ENCODE results near the gene HDAC1.
A peak's percentile ranks its signal among the peaks of the same experiment; 100 is the strongest.
"Not testable (repeated sequence)": the region's sequence is repeated elsewhere in the genome, so short reads cannot be mapped to it uniquely, and the experiment has no call there.

HDAC1 gene

DNA sequence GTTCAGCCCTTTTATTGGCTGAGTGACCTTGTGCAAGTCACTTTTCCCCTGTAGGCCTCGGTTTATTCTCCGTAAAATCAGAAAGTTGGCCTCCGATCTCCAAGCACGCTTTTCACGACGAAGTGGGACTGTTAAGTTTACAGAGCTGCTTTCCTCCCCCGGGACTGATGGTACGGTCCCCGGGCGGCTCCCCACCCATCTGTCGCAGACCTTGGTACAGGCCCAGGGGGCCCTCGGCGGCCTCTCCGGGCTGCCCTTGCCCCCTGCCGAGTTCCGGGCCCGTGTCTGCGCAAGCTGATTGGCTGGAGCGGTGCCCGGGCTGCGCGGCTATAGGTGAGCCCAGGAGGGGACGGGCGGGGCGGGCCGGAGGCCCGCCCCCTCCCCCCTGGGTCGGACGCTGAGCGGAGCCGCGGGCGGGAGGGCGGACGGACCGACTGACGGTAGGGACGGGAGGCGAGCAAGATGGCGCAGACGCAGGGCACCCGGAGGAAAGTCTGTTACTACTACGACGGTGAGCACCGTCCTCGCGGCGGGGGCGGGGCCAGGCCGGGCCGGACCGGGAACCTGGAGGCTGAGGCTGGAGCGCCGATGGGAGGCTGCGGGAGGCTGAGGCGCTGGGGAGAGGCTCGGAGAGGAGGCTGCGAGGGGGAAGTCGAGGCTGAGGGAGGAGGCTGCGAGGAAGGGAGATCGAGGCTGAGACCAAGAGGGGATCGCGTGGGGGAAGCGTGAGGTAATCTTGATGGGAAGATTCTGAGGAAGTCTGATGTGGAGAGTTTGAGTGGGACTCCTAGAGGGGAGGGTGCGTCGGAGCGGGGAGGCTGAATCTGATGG is at the start of gene HDAC1:
TSS of gene HDAC1 (plus strand) at position 376 of the 831 bp plus-strand sequence. CDS start at position 463, 87 bp downstream.
- peak; percentile 89 for DNase-seq (ENCODE audit: low read depth)

DNA sequence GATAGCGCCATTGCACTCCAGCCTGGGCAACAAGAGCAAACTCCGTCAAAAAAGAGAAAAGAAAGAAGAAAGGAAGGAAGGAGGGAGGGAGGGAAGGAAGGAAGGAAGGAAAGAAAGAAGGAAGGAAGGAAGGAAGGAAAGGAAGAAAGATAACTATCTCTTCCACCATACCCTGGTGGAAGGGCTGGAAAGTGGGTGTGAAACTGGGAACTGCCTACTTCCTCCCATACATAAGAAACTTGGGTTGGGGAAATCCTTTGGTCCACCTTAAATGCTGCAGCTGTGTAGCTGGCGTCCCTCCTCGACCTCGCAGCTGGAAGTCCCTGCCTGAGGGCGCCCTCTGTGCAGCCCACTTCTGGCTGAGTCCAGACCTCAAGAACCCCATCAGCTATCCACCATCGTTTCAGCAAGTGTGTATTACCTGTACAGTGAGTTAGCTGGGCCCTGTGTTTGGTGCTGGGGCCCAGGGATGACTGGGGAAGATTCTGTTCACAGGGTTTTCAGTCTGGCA is 49.5 kb upstream of the HDAC1 start:
- DNase-seq (ENCODE audit: low read depth) = no peak

DNA sequence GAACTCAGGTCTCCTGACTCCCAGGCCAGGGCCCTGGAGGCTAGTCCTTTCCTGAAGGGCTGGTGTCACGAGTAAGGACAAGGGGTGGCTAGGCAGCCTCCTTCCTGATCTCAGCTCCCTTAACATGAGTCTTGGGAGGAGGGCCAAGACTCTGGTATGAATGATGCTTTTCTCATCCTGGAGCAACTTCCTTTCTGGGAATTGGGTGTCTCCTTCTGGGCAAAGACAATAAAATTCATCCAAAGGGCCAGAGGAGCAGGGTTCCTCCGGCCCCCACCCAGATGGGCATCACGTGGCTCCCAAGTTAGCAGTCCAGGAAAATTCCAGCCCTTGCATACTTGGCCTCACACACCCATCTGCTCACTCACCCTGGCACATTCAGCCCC is 45.0 kb upstream of the HDAC1 start, which contains the start of gene FAM167B:
TSS of gene FAM167B (plus strand) at position 335 of the 386 bp plus-strand sequence. CDS start 200 bp downstream, outside the sequence.
- no peak for DNase-seq (ENCODE audit: low read depth)

DNA sequence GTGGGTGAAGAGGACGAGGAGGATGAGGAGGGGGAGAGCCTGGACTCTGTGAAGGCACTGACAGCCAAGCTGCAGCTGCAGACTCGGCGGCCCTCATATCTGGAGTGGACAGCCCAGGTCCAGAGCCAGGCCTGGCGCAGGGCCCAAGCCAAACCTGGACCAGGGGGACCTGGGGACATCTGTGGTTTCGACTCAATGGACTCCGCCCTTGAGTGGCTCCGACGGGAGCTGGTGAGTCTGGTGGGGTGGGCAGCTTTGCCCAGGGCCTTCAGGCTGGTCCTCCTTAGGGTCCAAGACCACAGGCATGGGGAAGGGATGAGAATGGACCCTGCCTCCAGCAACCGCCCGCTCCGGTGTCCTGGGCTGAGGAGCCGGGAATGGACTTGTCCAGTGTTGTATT is 44.4 kb upstream of the HDAC1 start:
- no peak for DNase-seq (ENCODE audit: low read depth)

DNA sequence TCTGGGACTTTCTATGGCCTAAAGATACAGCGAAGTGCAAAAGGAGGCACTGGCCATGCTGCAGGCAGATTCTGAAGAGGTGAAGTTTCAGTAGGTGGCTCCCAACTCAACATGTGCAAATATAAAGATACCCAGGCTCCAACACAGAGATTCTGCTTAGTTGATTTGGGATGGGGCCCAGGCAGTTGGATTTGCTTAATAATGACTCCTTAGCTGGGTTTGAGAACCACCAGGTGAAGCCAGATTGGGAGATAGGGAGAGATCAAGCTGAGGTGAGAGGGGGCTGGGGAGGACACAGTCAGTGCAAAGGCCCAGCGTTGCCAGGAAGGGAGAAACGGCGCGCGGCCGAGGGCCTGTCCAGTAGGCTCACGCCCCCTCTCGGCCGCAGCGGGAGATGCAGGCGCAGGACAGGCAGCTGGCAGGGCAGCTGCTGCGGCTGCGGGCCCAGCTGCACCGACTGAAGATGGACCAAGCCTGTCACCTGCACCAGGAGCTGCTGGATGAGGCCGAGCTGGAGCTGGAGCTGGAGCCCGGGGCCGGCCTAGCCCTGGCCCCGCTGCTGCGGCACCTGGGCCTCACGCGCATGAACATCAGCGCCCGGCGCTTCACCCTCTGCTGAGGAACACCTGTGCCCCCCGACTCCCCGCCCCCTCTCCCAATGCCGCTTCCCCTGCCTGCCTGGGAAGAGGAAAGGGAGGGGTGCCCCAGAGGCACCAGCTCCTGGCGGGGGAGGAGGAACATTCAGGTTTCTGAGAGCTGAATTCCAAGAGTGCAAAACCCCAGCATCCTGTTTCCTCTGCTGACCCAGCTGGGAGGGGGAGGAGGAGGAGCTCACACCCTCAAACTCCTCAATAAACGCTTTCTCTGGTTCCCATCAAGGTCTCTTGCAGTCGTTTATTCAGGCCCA is 43.6 kb upstream of the HDAC1 start:
- DNase-seq (ENCODE audit: low read depth) = peak; percentile 66

DNA sequence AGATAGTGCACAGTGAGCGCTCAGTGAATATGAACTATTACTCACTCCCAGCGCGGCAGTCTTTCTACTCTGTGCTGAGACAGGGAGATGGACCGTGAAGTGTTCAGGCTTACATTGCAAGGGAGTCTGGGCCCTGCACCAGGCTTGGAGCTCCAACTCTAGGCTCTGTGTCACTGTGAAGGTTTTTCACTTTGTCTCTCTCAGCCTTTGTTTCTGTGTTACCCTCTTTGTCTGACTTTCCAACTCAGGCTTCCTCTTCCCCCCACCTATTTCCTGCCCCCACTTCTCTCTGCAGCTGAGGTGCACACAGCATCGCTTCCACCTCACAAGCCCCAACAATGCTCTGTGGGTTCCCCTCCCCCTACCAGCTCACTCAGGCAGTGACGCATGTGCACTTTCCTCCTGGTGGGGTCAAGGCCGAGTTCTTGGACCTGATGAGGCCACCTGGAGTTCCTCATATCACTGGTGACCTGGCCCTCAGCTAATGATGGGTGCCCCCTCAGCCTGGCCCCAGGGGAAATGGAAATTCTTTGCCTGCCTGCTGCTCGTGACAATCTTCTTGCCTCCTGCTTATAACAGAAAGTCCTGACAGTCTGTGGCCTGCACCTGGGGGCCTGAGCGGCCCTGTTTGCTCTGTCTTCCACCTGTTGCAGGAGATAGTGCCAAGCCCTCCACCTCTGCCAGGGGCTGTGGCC is 41.9 kb upstream of the HDAC1 start:
- DNase-seq (ENCODE audit: low read depth) = no peak

DNA sequence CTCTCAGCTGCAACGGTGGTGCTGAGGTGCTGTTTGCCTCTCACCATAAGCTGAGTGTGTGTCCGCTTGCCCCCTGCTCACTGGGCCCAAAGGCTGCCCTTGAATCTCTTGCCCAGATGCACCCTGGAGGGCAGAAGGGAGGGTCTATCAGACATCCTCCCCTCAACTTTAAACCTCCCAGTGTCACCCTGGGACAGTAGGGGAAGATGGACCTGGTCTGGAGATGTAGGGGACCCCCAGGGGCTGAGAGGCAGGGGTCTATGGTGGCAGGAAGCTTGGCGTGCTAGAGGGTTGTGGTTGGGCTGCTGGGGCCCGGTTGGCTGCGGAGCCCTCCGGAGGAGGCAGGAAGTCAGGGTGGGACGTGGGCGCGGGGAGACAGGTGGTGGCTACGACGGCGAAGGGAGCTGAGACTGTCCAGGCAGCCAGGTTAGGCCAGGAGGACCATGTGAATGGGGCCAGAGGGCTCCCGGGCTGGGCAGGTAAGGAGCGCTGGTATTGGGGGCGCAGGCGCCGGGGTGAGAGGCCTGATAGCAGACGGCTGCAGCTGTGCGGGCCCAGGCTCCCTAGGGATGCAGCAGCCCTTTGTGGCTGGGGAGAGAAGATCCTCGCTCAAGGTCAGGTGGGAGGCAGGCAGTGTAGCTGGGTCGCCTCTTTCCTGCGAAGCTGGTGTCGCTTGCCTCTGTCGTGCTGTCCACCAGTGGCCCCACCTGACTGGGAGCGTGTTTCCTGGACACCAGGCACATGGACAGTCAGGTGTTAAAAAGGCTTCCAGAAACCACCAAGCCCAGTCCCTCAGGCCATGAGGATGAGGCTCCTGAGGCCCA is 40.8 kb upstream of the HDAC1 start, which contains the start of gene LCK:
TSS of gene LCK (plus strand) at position 373 of the 824 bp plus-strand sequence. CDS start 23,065 bp downstream, outside the sequence.
- DNase-seq (ENCODE audit: low read depth) = peak; percentile 43

DNA sequence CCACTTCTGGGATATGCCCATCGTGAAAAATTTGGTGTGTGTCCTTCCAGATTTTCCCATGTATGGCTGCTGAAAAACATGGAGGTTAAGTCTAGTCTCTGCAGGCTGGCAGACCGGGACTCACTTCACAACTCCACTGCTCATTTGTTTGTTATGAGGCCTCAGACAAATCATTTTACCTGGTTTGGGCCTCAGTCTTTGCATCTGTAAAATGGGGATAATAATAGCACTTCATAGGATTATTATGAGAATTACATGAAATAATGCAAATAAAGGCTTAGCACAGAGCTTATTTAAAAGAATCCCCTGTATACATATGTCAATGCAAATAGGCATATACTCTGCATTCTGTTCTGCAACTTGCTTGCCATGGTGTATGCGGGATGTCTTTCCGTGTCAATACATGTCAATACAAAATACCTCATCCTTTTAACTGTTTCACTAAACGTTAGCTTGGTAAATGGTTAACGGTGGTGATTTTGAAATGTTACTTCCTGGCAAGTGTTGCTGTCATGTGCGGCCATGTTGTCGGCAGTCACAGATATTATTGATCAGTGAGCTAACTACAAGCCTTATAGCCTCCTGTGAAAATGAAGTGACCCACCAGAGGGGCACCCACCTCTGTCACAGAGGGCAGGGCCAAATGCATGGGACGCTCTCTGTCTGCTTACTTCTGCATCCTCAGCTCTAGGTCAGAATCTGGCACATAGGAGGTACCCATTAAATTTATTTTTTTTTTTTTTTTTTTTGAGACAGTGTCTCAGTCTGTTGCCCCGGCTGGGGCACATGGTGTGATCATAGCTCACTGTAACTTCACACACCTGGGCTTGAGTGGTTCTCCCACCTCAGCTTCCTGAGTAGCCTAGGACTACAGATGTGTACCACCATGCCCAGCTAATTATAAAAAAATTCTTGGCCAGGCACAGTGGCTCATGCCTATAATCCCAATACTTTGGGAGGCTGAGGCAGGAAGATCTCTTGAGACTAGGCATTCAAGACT is 36.5 kb upstream of the HDAC1 start:
- no peak for DNase-seq (ENCODE audit: low read depth)

DNA sequence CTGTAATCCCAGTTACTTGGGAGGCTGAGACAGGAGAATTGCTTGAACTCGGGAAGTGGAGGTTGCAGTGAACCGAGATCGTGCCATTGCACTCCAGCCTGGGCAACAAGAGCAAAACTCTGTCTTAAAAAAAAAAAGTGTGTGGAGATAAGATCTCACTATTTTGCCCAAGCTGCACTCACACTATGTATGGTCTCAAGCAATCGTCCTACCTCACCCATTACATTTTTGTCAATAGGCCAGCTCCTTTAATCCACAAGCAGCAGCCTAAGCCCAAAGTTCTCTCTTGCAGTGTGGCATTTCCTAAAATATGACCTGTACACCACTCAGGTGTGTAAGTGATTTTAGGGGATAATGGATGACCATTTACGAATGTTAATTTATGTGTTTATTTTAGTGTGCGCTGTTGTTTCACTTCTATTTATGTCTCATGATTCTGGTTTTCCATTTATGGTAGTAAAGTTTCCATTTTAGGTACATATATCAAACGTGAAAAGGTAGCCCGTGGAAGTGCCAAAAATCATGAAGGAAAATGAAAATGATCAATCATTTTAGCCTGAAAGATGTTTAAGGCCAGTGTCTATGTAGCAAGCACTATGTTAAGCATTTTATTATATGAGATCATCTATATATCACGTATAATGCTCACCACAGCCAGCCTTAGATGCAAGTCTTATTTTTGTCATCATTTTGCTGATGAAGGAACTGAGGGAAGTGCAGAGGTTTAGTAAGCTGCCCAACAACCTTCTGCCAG is 35.2 kb upstream of the HDAC1 start:
- no peak for DNase-seq (ENCODE audit: low read depth)

DNA sequence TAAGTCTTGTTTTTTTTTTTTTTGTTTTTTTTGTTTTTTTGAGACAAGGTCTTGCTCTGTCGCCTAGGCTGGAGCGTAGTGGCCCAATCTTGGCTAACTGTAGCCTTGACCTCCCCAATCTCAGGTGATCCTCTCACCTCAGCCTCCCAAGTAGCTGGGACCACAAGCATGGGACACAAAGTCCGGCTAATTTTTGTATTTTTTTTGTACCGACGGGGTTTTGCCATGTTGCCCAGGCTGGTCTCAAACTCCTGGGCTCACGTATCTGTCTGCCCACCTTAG is 34.7 kb upstream of the HDAC1 start:
- DNase-seq (ENCODE audit: low read depth) = no peak

DNA sequence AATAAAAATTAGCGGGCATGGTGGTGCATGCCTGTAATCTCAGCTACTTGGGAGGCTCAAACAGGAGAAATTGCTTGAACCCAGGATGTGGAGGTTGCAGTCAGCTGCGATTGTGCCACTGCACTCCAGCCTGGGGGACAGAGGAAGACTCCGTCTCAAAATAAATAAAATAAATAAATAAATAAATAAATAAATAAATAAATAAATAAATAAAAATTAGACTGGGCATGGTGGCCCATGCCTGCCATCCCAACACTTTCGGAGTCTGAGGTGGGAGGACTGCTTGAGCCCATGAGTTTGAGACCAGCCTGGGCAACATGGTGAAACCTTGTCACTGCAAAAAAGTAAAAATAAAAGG is 28.7 kb upstream of the HDAC1 start:
- DNase-seq (ENCODE audit: low read depth) = not testable (repeated sequence)

DNA sequence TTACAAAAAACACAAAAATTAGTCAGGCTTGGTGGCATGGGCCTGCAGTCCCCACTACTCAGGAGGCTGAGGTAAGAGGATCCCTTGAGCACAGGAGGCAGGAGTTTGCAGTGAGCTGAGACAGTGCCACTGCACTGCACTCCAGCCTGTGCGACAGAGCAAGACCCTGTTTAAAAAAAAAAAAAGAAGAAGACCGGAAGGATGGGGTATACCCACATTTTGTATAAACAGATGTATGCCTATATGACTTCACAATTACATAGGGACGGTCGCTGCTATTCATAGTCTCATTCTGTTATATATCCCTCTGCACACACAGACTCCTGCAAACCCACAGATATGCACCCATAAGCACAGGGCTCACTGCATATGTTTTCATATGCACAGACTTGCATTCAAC is 28.1 kb upstream of the HDAC1 start:
- DNase-seq (ENCODE audit: low read depth) = no peak

DNA sequence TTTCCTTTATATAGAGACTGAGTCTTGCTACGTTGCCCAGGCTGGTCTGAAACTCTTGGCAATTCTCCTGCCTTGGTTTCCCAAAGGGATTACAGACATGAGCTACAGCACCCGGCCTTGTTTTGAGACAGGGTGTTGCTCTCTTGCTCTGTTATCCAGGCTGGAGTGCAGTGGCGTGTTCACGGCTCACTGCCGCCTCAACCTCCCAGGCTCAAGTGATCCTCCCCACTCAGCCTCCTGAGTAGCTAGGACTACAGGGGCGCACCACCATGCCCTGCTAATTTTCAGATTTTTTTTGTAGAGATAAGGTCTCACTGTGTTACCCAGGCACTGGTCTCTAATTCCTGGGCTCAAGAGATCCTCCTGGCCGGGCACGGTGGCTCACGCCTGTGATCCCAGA is 26.0 kb upstream of the HDAC1 start:
- no peak for DNase-seq (ENCODE audit: low read depth)

DNA sequence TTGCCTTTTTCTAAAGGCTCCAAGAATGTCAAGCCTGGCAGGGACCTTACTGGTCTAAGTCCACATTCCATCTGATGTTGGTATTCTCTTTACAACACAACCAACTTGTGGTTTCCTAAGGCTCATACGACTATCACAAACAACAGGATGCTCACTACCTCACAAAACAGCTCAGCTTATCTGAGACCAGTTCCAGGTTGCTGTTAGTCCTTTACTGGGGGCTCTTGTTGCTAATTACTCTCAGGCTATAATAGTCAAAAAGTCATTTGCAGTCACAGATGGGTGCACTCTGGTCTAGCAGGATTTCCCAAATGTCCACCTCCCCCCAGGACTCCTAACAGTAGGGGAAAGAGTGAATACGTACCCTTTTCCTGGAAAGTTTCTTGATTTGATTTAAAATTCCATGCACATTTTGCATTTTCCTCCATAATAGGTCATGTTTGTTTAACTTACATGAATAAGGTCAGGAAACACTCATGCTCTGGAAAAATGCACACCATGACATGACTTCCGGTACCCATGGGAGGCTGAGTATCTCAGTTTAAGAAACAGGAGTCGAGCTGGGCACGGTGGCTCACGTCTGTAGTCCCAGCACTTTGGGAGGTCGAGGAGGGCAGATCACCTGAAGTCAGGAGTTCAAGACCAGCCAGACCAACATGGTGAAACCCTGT is 24.8 kb upstream of the HDAC1 start:
- no peak for DNase-seq (ENCODE audit: low read depth)

DNA sequence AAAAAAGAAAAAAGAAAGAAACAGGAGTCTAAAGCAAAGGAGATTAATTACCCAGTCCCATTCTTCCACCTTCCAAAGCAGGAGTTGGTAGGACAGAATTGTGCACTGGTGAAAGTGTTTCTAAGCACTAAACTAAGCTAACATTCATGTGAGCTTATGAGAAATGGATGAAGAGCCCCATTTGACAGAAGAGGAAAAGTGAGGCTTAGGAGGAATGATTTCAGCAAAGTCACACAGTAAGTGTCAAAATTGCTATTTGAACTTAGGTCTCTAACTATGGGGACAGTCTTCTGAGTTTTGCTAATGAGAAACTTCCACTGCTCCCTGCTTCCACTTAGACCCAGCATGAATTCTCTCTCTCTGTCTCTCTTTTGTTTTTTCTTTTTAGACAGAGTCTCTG is 22.1 kb upstream of the HDAC1 start:
- DNase-seq (ENCODE audit: low read depth) = no peak

DNA sequence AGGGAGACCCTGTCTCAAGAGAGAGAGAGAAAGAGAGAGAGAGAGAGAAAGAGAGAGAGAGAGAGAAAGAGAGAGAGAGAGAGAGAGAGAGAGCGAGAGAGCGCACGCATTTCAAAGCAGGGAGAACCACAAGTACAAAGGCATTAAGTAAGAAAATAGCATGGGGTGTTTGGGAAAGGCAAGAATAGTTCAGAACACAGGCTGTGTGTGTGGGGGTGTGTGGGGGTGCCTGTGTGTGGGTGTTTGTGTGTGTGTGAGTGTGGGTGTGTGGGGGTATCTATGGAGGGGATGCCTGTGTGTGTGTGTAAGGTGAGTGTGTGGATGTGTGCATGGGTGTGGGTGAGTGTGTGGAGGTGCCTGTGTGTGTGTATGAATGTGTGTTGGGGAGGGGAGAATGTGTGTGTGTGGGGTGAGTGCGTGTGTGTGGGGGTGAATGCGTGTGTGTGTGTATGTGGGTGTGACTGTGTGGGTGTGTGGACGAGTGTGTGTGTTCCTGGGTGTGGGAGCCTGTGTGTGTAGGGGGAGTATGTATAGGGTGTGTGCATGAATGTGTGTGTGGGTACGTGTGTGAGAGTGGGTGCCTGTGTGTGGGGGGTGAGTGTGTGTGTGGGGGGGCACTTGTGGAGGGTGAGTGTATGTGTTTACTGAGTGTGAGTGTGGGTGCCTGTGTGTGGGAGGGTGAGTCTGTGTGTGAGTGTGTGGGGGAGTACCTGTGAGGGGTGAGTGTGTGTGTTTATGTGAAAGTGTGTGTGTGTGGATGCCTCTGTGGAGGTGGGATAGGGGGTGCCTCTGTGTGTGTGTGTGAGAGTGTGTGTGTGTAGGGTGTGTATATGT is 19.1 kb upstream of the HDAC1 start:
- no peak for DNase-seq (ENCODE audit: low read depth)

DNA sequence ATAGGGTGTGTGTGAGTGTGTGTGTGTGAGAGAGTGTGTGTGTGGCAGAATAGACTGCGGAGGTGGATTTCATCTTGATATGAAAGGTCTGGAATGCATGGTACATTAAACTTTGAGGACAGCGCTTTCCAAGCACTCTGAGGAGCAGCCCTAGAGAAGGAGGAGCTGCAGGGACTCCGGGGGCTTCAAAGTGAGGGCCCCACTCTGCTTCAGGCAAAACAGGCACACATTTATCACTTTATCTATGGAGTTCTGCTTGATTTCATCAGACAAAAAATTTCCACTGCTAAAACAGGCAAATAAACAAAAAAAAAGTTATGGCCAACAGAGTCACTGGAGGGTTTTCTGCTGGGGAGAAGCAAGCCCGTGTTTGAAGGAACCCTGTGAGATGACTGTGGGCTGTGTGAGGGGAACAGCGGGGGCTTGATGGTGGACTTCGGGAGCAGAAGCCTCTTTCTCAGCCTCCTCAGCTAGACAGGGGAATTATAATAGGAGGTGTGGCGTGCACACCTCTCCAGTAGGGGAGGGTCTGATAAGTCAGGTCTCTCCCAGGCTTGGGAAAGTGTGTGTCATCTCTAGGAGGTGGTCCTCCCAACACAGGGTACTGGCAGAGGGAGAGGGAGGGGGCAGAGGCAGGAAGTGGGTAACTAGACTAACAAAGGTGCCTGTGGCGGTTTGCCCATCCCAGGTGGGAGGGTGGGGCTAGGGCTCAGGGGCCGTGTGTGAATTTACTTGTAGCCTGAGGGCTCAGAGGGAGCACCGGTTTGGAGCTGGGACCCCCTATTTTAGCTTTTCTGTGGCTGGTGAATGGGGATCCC is 18.3 kb upstream of the HDAC1 start:
- DNase-seq (ENCODE audit: low read depth) = no peak

All from stimulated activated CD8-positive, alpha-beta memory T cell treated with anti-CD3 and anti-CD28 coated beads, Interleukin-15, amount 100 ng/mL, for 24 hours (primary cell).